WTC11 (cell line): Measurements from ENCODE around the gene XRCC4. TPM values are rescaled to one million over a fixed set of nuclear protein-coding genes. Genes with fewer than 3 reads are reported as not detected.

Experiments used
- ATAC-seq: fragments of 200-7000 bp; cut with Tn5 transposase; 2 replicates; pipeline ENCODE4 v1.10.0; 2021; ENCODE audit warnings: mild to moderate bottlenecking, moderate library complexity
- CTCF ChIA-PET: fragments of 300-600 bp; sonication (Branson Sonifier 250); formaldehyde crosslinking; loops from one replicate; lab custom pipeline; 2021; ENCODE audit warnings: antibody characterized with exemption; lab: Charles Lee
- POLR2A ChIA-PET: fragments of 350-600 bp; sonication (Branson Sonifier 250); formaldehyde crosslinking; loops from one replicate; lab custom pipeline; 2021; ENCODE audit warnings: antibody characterized with exemption; lab: Charles Lee
- DNase-seq: peaks from one replicate; pipeline ENCODE4 v3.0.0; 2021; ENCODE audit warnings: low spot score
- H3K27ac Mint-ChIP-seq: 2 replicates; pipeline ENCODE4 v1.8.0; 2021; ENCODE audit warnings: mixed read lengths
- H3K27me3 Mint-ChIP-seq: 2 replicates; pipeline ENCODE4 v1.8.0; 2021; ENCODE audit warnings: low read depth, mild to moderate bottlenecking, moderate library complexity, mixed read lengths
- H3K36me3 Mint-ChIP-seq: 2 replicates; pipeline ENCODE4 v1.8.0; 2021; ENCODE audit warnings: mixed read lengths
- H3K4me1 Mint-ChIP-seq: 2 replicates; pipeline ENCODE4 v1.8.0; 2022; ENCODE audit warnings: mixed read lengths
- H3K4me3 Mint-ChIP-seq: 2 replicates; pipeline ENCODE4 v1.8.0; 2021; ENCODE audit warnings: mild to moderate bottlenecking, moderate library complexity, mixed read lengths
- H3K9me3 Mint-ChIP-seq: 2 replicates; pipeline ENCODE4 v1.8.0; 2021; ENCODE audit warnings: mixed read lengths
- ATF1 ChIP-seq: sonication (generic); formaldehyde crosslinking; IDR thresholded peaks from 2 replicates; pipeline ENCODE4 v1.8.1; 2023; ENCODE audit warnings: mild to moderate bottlenecking, moderate library complexity, missing genetic modification reagents
- ATF3 ChIP-seq: sonication (generic); formaldehyde crosslinking; conservative IDR thresholded peaks from 2 replicates; pipeline ENCODE4 v1.8.1; 2022; ENCODE audit warnings: mild to moderate bottlenecking, missing genetic modification reagents
- PRRX2 ChIP-seq: fragments of 250-450 bp; sonication (Bioruptor Pico); IDR thresholded peaks from 2 replicates; pipeline ENCODE4 v1.8.0; 2021; ENCODE audit warnings: mild to moderate bottlenecking
- STAT6 ChIP-seq: sonication (generic); formaldehyde crosslinking; conservative IDR thresholded peaks from 2 replicates; pipeline ENCODE4 v1.8.1; 2023; ENCODE audit warnings: mild to moderate bottlenecking, low read depth, missing genetic modification reagents, moderate library complexity
- ZBTB21 ChIP-seq: sonication (generic); formaldehyde crosslinking; IDR thresholded peaks from 2 replicates; pipeline ENCODE4 v1.8.1; 2023; ENCODE audit warnings: mild to moderate bottlenecking, missing genetic modification reagents, borderline replicate concordance
- ZMAT4 ChIP-seq: fragments of 250-450 bp; sonication (Bioruptor Pico); IDR thresholded peaks from 2 replicates; pipeline ENCODE4 v1.9.0; 2021; ENCODE audit warnings: mild to moderate bottlenecking
- ZNF232 ChIP-seq: sonication (generic); formaldehyde crosslinking; IDR thresholded peaks from 2 replicates; pipeline ENCODE4 v1.8.0; 2022; ENCODE audit warnings: mild to moderate bottlenecking, missing genetic modification reagents
- ZNF281 ChIP-seq: sonication (generic); formaldehyde crosslinking; IDR thresholded peaks from 2 replicates; pipeline ENCODE4 v1.8.0; 2023; ENCODE audit warnings: mild to moderate bottlenecking, missing genetic modification reagents
- ZNF317 ChIP-seq: sonication (generic); formaldehyde crosslinking; IDR thresholded peaks from 2 replicates; pipeline ENCODE4 v1.8.1; 2023; ENCODE audit warnings: low read depth, mild to moderate bottlenecking, moderate library complexity, missing genetic modification reagents, borderline replicate concordance
- ZNF423 ChIP-seq: fragments of 250-450 bp; sonication (Bioruptor Pico); IDR thresholded peaks from 2 replicates; pipeline ENCODE4 v2.1.2; 2022; ENCODE audit warnings: mild to moderate bottlenecking, moderate library complexity
- ZNF671 ChIP-seq: fragments of 250-450 bp; sonication (Bioruptor Pico); IDR thresholded peaks from 2 replicates; pipeline ENCODE4 v1.8.0; 2021; ENCODE audit warnings: mild to moderate bottlenecking
- total RNA-seq: library from RNA; stranded (reverse); gene quantifications from 3 replicates; pipeline ENCODE4 v1.2.3, GENCODE V29; 2021
- TF ChIP-seq, protein P1 (sequence below): fragments of 250-450 bp; sonication (Bioruptor Pico); IDR thresholded peaks from 2 replicates; pipeline ENCODE4 v1.9.0; 2021; ENCODE audit warnings: mild to moderate bottlenecking, borderline replicate concordance
- TF ChIP-seq, protein P2 (sequence below): fragments of 250-450 bp; sonication (Bioruptor Pico); conservative IDR thresholded peaks from 2 replicates; pipeline ENCODE4 v1.9.0; 2021; ENCODE audit warnings: mild to moderate bottlenecking
- TF ChIP-seq, protein P3 (sequence below): sonication (generic); formaldehyde crosslinking; IDR thresholded peaks from 2 replicates; pipeline ENCODE4 v1.8.1; 2022; ENCODE audit warnings: low read depth, mild to moderate bottlenecking, moderate library complexity, missing genetic modification reagents, borderline replicate concordance
- TF ChIP-seq, protein P4 (sequence below): fragments of 250-450 bp; sonication (Bioruptor Pico); IDR thresholded peaks from 2 replicates; pipeline ENCODE4 v1.8.0; 2021; ENCODE audit warnings: mild to moderate bottlenecking

XRCC4 gene
- total RNA-seq, 1 experiment from 2014 or later = 13.5 TPM

DNA sequence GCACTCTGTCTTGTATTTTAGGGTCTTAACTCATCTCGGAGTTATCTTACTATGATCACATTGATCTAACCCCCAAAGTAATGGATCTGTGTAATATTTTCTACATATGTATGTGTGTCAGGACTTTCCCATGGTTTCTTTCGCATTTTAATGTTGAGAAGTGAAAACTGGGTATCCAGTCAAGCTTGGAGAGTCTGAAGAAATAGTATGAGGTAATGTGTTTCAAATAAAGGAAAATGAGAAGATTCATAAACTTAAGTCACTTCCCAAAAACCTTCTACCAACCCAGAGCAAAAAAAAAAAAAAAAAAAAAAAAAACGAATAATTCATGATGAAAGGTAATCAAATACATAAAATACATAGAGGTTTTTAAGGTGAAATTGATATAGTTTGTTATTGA, 206.4 kb downstream of the XRCC4 start (continued):
- TF ChIP-seq, protein P1, sequence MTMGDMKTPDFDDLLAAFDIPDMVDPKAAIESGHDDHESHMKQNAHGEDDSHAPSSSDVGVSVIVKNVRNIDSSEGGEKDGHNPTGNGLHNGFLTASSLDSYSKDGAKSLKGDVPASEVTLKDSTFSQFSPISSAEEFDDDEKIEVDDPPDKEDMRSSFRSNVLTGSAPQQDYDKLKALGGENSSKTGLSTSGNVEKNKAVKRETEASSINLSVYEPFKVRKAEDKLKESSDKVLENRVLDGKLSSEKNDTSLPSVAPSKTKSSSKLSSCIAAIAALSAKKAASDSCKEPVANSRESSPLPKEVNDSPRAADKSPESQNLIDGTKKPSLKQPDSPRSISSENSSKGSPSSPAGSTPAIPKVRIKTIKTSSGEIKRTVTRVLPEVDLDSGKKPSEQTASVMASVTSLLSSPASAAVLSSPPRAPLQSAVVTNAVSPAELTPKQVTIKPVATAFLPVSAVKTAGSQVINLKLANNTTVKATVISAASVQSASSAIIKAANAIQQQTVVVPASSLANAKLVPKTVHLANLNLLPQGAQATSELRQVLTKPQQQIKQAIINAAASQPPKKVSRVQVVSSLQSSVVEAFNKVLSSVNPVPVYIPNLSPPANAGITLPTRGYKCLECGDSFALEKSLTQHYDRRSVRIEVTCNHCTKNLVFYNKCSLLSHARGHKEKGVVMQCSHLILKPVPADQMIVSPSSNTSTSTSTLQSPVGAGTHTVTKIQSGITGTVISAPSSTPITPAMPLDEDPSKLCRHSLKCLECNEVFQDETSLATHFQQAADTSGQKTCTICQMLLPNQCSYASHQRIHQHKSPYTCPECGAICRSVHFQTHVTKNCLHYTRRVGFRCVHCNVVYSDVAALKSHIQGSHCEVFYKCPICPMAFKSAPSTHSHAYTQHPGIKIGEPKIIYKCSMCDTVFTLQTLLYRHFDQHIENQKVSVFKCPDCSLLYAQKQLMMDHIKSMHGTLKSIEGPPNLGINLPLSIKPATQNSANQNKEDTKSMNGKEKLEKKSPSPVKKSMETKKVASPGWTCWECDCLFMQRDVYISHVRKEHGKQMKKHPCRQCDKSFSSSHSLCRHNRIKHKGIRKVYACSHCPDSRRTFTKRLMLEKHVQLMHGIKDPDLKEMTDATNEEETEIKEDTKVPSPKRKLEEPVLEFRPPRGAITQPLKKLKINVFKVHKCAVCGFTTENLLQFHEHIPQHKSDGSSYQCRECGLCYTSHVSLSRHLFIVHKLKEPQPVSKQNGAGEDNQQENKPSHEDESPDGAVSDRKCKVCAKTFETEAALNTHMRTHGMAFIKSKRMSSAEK (CRISPR knock-in tag) = no peak
- TF ChIP-seq ZNF423 = no peak
- TF ChIP-seq, protein P2, sequence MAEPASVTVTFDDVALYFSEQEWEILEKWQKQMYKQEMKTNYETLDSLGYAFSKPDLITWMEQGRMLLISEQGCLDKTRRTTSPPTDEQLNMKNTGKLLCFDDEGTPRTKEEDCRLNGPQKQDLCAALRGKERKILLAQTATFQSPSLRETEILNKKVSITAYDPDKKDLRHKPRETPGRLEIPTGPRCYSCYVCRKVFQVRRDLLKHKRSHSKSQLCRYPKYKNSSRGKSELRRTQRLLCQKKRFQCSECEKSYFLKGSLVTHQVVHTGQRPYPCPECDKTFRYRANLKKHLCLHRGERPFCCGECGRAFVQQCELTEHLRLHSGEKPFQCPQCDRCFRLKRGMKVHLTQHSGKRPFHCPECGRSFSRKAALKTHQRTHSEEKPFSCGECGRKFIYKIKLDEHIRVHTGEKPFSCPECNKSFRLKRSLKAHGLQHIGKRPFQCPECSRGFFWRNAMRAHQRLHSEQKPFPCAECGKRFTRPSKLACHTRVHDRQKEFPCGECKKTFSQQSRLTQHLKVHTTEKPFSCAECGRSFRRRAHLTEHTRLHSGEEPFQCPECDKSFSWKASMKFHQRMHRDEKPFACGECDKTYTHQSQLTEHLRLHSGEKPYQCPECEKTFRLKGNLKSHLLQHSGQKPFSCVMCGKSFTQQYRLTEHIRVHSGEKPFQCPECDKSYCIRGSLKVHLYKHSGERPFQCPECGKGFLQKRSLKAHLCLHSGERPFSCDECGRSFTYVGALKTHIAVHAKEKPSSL (CRISPR knock-in tag) = no peak
- TF ChIP-seq ATF1 (CRISPR knock-in tag) = no peak
- no peak for TF ChIP-seq ZNF281 (CRISPR knock-in tag)

DNA sequence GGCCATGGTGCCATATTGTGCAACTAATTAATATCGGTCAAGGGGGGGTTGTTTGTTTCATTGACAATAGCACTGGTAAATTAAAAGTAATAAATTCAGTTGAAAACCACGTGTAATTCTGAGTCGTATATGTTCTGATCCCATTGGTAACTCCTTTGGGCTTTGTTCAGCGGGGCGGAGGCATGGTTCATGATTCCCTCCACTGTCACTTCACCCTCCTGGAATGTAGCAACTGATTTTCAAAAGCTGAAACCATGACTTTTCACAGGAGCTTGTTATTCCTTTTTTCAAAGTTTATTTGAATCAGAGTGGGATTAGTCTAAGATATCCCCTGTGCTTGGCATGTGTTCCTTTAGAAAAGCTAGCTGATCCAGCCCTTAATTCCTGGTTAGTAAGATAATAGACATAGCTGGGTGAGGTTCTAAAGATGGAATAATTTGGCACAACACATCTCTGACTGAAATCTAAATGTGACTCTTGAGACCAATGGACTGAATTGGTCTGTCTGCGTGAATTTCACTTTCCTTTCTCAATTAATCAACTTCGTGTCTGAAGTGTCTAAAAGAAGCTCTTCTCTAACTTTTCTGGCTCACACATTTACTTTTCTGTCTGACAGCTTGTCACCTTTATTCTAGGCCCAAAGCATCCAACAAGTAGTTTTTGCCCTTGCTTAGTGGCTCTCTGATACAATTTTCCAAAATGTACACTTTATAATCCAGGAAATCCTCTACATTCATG, 208.5 kb downstream of the XRCC4 start:
- DNase-seq (no peak), ATAC-seq (no peak)
- ChIA-PET POLR2A (no interaction called here), CTCF (no interaction called here)
- Mint-ChIP-seq H3K9me3 (peaks cover 8% of the 10 kb centered on the region), H3K27me3 (no peaks in the 10 kb centered on the region), H3K4me3 (no peak overlapping the region), H3K27ac (no peak overlapping the region), H3K36me3 (no peaks in the 10 kb centered on the region), H3K4me1 (peaks cover 17% of the 10 kb centered on the region)
- no peak for TF ChIP-seq ZBTB21
- no peak for TF ChIP-seq ZNF232
- TF ChIP-seq, protein P3, sequence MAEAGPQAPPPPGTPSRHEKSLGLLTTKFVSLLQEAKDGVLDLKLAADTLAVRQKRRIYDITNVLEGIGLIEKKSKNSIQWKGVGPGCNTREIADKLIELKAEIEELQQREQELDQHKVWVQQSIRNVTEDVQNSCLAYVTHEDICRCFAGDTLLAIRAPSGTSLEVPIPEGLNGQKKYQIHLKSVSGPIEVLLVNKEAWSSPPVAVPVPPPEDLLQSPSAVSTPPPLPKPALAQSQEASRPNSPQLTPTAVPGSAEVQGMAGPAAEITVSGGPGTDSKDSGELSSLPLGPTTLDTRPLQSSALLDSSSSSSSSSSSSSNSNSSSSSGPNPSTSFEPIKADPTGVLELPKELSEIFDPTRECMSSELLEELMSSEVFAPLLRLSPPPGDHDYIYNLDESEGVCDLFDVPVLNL = no peak
- no peak for TF ChIP-seq ATF3 (CRISPR knock-in tag)
- TF ChIP-seq PRRX2 (CRISPR knock-in tag) = no peak
- no peak for TF ChIP-seq STAT6
- TF ChIP-seq, protein P4, sequence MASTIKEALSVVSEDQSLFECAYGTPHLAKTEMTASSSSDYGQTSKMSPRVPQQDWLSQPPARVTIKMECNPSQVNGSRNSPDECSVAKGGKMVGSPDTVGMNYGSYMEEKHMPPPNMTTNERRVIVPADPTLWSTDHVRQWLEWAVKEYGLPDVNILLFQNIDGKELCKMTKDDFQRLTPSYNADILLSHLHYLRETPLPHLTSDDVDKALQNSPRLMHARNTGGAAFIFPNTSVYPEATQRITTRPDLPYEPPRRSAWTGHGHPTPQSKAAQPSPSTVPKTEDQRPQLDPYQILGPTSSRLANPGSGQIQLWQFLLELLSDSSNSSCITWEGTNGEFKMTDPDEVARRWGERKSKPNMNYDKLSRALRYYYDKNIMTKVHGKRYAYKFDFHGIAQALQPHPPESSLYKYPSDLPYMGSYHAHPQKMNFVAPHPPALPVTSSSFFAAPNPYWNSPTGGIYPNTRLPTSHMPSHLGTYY (CRISPR knock-in tag) = no peak
- no peak for TF ChIP-seq ZNF317 (CRISPR knock-in tag)
- TF ChIP-seq ZNF671 = no peak
- TF ChIP-seq ZMAT4 (CRISPR knock-in tag) = no peak
